Prostate gland (tissue), 2 donors: ENCODE measurements around the gene ZRANB3. TPM values are rescaled to one million over a fixed set of nuclear protein-coding genes. Genes with fewer than 3 reads are reported as not detected.

ENCODE experiments used
- DNase-seq: peaks from one replicate; pipeline ENCODE4 v3.0.0-alpha.2; 2019; ENCODE audit warnings: low spot score
- H3K27ac ChIP-seq, 2 donors: fragments of 200-600 bp; sonication (generic); 2 replicates each; pipeline ENCODE4 v1.5.1; 2017 to 2019
- H3K27me3 ChIP-seq: fragments of 200-600 bp; sonication (generic); replicated peaks from 2 replicates; pipeline ENCODE4 v1.5.1; 2019; ENCODE audit not compliant: insufficient read depth
- H3K36me3 ChIP-seq, 2 donors: fragments of 200-600 bp; sonication (generic); 1 replicate in 1 of 2; 2 replicates in 1 of 2; pipeline versions ENCODE4 v1.5.1 to v1.8.1; 2017 to 2019
- H3K4me1 ChIP-seq: fragments of 200-600 bp; sonication (generic); replicated peaks from 2 replicates; pipeline ENCODE4 v1.5.1; 2019
- H3K4me3 ChIP-seq, 2 donors: fragments of 200-600 bp; sonication (generic); 2 replicates each; pipeline ENCODE4 v1.5.1; 2017 to 2019
- H3K9me3 ChIP-seq: fragments of 200-600 bp; sonication (generic); 2 replicates; pipeline ENCODE4 v1.5.1; 2017
- CTCF ChIP-seq, 4 experiments: fragments of 200-600 bp in 2 of 4; fragments of 450-650 bp in 2 of 4; sonication (generic) in 2 of 4; IDR thresholded peaks; 1 replicate in 3 of 4; 2 replicates in 1 of 4; pipeline ENCODE4 v1.5.1; 2016 to 2019; ENCODE audit warnings: antibody characterized with exemption in 4 of 4, mild to moderate bottlenecking in 2 of 4, moderate library complexity in 2 of 4
- POLR2A ChIP-seq: fragments of 450-650 bp; IDR thresholded peaks from one replicate; pipeline ENCODE4 v1.6.1; 2016; ENCODE audit warnings: antibody characterized with exemption, mild to moderate bottlenecking
- POLR2AphosphoS5 ChIP-seq: sonication (generic); formaldehyde crosslinking; IDR thresholded peaks from one replicate; pipeline ENCODE4 v1.6.1; 2017; ENCODE audit warnings: antibody characterized with exemption
- WGBS: methylation state at CpG from one replicate; pipeline ENCODE4 v1.1.5; 2018; 5-methylcytosine and 5-hydroxymethylcytosine counted together
- intact Hi-C: fragments of 100-400 bp; cut with DNase I; formaldehyde crosslinking; loops from one replicate; pipeline ENCODE4 v1.14.2; 2022
- total RNA-seq, 2 donors: library from RNA; depleted of rRNA; stranded (reverse); fragments of >200 nt; gene quantifications; one replicate each; pipeline ENCODE4 v1.1.0, GENCODE V29; 2016

ZRANB3 gene
- total RNA-seq, 2 donors from 2014 or later = 5.1 to 11.1 TPM

GRCh38 chr2:135327146-135327545 is 203.9 kb downstream of the ZRANB3 start:
- H3K27me3 ChIP-seq = no peaks in the 10 kb centered on the region
- intact Hi-C loops = no loop called here
- no peak for TF ChIP-seq POLR2AphosphoS5
- TF ChIP-seq CTCF (IDR thresholded peaks at IDR 0.05) = no peak
- no peak for TF ChIP-seq POLR2A
- no peaks in the 10 kb centered on the region for H3K4me1 ChIP-seq
- H3K9me3 ChIP-seq = no peaks in the 10 kb centered on the region
- no peak overlapping the region for H3K4me3 ChIP-seq
- no peak overlapping the region for H3K27ac ChIP-seq
- DNase-seq = no peak
- H3K36me3 ChIP-seq = no peaks in the 10 kb centered on the region
- 79% methylated on average over 1 of the region's 1 CpG for WGBS

DNA sequence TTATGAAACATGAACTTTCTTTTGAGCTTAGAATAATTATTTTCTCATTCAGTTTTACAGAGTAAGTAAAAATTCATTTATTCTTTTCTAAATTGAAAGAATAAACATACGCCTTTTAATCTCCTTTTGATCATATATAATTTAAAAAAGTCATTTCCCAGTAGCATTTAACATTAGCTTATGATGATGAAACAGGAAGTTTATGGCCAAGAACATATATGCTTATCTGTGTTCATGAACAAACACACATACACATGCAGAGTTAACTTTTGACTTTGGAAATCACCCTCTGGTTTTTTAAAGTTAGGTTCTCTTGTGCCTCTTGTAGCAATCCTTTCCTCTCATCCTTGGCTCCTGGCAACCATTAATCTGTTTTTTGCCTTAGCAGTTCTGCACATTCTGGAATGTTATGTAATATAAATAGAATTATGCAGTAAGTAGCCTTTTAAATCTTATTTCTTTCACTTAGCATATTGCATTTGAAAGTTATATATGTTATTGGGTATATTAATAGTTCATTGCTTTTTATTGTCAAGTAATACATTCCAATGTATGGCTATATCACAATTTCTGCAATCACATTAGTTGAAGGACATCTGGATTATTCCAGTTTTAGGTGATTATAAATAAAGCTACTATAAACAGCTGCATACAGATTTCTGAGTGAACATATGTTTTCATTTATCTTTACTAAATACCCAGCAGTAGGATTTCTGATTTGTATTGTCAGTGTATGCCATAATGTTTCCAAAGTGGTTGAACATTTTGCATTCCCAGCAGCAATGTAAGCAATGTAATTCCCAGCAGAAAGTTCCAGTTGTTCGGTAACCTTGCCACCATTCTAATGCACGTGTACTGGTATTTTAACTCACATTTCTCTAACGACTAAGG is 210.3 kb downstream of the ZRANB3 start:
- 92% methylated on average over 4 of the region's 4 CpGs for WGBS
- Histone ChIP-seq H3K4me1 (no peaks in the 10 kb centered on the region), H3K27ac (no peak overlapping the region), H3K27me3 (no peaks in the 10 kb centered on the region), H3K9me3 (no peaks in the 10 kb centered on the region), H3K4me3 (no peak overlapping the region), H3K36me3 (no peaks in the 10 kb centered on the region)
- no peak for DNase-seq
- TF ChIP-seq CTCF (IDR thresholded peaks at IDR 0.05) (no peak), POLR2A (no peak), POLR2AphosphoS5 (no peak)
- intact Hi-C loops = no loop called here

DNA sequence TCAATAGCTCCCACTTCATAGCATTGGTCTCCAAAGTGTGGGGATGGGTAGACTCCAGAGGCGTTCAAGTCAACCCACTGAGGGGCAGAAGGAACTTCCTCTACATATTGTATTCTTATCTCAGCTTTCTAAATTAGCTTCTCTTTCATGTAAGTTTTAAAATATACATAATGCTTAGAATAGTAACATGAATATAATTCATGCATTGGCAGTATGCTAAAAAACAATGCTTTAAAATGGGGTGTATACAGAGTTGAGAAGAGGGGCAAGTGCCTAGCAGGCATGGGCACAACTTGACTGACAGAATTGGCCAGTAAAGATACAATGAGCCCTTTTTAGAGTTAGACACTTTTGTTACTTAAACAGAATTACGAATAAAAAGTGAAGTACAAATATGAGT is 212.2 kb downstream of the ZRANB3 start:
- TF ChIP-seq POLR2A = no peak
- no peak for TF ChIP-seq POLR2AphosphoS5
- TF ChIP-seq CTCF (IDR thresholded peaks at IDR 0.05) = no peak
- Histone ChIP-seq H3K27ac (no peak overlapping the region), H3K4me3 (no peak overlapping the region), H3K36me3 (no peaks in the 10 kb centered on the region), H3K9me3 (no peaks in the 10 kb centered on the region), H3K27me3 (no peaks in the 10 kb centered on the region), H3K4me1 (no peaks in the 10 kb centered on the region)
- intact Hi-C loops = no loop called here
- 79% methylated on average over 2 of the region's 2 CpGs for WGBS
- no peak for DNase-seq

GRCh38 chr2:135317375-135317774 is 213.6 kb downstream of the ZRANB3 start:
- Histone ChIP-seq H3K4me3 (no peak overlapping the region), H3K36me3 (no peaks in the 10 kb centered on the region), H3K27me3 (no peaks in the 10 kb centered on the region), H3K27ac (no peak overlapping the region), H3K9me3 (no peaks in the 10 kb centered on the region), H3K4me1 (no peaks in the 10 kb centered on the region)
- 58% methylated on average over 1 of the region's 1 CpG for WGBS
- TF ChIP-seq POLR2AphosphoS5 (no peak), POLR2A (no peak), CTCF (IDR thresholded peaks at IDR 0.05) (no peak)
- intact Hi-C loops = no loop called here
- no peak for DNase-seq

DNA sequence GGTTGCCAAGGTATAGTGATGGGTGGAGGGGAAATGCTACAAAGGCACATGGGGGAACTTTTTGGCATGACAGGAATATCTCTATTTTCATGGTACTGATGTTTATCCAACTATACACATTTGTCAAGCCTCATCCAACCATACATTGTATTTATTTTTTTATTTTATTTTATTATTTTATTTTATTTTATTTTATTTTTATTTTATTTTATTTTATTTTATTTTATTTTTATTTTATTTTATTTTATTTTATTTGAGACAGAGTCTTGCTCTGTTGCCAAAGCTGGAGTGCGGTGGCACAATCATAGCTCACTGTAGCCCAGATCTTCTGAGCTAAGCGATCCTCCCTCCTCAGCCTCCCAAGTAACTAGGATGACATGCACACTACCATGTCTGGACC is 219.1 kb downstream of the ZRANB3 start:
- Histone ChIP-seq H3K27ac (no peak overlapping the region), H3K27me3 (no peaks in the 10 kb centered on the region), H3K9me3 (no peaks in the 10 kb centered on the region), H3K36me3 (no peaks in the 10 kb centered on the region), H3K4me3 (no peak overlapping the region), H3K4me1 (no peaks in the 10 kb centered on the region)
- intact Hi-C loops = no loop called here
- no peak for TF ChIP-seq POLR2AphosphoS5
- no peak for TF ChIP-seq POLR2A
- no peak for TF ChIP-seq CTCF (IDR thresholded peaks at IDR 0.05)
- 99% methylated on average over 2 of the region's 2 CpGs for WGBS
- DNase-seq = no peak
